NCI-H345 treated with DMSO at 0.1 percent for 48 hours (cell line): ENCODE results near the gene GPR84.
A peak's percentile ranks its signal among the peaks of the same experiment; 100 is the strongest.
"Not testable (repeated sequence)": the region's sequence is repeated elsewhere in the genome, so short reads cannot be mapped to it uniquely, and the experiment has no call there.

ENCODE experiments used
- DNase-seq: peaks from one replicate; lab custom pipeline; 2025; ENCODE audit not compliant: unreplicated experiment; lab: John Stamatoyannopoulos, UW

The GPR84 gene

GRCh38 chr12:54356228-54356627 lies 8.1 kb downstream of the GPR84 start:
- no peak for DNase-seq

GRCh38 chr12:54355104-54355815 lies 9.0 kb downstream of the GPR84 start:
- DNase-seq: no peak

GRCh38 chr12:54354271-54354670 lies 10.0 kb downstream of the GPR84 start:
- DNase-seq: not testable (repeated sequence)

GRCh38 chr12:54352891-54353874 lies 11.1 kb downstream of the GPR84 start:
- DNase-seq: peak; percentile 38

- DNase-seq: peak; percentile 52
Observed at GRCh38 chr12:54352022-54352531, 12.2 kb downstream of the GPR84 start.

- DNase-seq: no peak
Observed at GRCh38 chr12:54351341-54351740, 12.9 kb downstream of the GPR84 start.

- DNase-seq: no peak
Observed at GRCh38 chr12:54350743-54351142, 13.5 kb downstream of the GPR84 start.

GRCh38 chr12:54349679-54350078 lies 14.6 kb downstream of the GPR84 start:
- no peak for DNase-seq

GRCh38 chr12:54349036-54349435 lies 15.2 kb downstream of the GPR84 start:
- DNase-seq: no peak

GRCh38 chr12:54341378-54342300 lies 22.6 kb downstream of the GPR84 start:
- no peak for DNase-seq

GRCh38 chr12:54340846-54341245 lies 23.4 kb downstream of the GPR84 start:
- DNase-seq: no peak

- no peak for DNase-seq
Observed at GRCh38 chr12:54338698-54339296, 25.5 kb downstream of the GPR84 start.

GRCh38 chr12:54337854-54338650 lies 26.2 kb downstream of the GPR84 start:
- DNase-seq: no peak

GRCh38 chr12:54337280-54337842 lies 26.9 kb downstream of the GPR84 start:
- DNase-seq: no peak

- no peak for DNase-seq
Observed at GRCh38 chr12:54333420-54334034, 30.8 kb downstream of the GPR84 start.

- DNase-seq: no peak
Observed at GRCh38 chr12:54331461-54331860, 32.8 kb downstream of the GPR84 start.

- no peak for DNase-seq
Observed at GRCh38 chr12:54330442-54330841, 33.8 kb downstream of the GPR84 start.

- no peak for DNase-seq
Observed at GRCh38 chr12:54329759-54330158, 34.5 kb downstream of the GPR84 start.
